Left ventricle myocardium inferior (tissue), 1 donor: ENCODE results near the gene NOL9. TPM values are rescaled to one million over a fixed set of nuclear protein-coding genes. Genes with fewer than 3 reads are reported as not detected.

Experiments
- DNase-seq: peaks from one replicate; pipeline ENCODE4 v3.0.0-alpha.2; 2020
- H3K27ac ChIP-seq: fragments of 200-600 bp; replicated peaks from 2 replicates; pipeline ENCODE4 v1.8.0; 2021
- H3K27me3 ChIP-seq: fragments of 200-600 bp; 2 replicates; pipeline ENCODE4 v1.8.0; 2021; ENCODE audit warnings: low read depth
- H3K36me3 ChIP-seq: fragments of 200-600 bp; 2 replicates; pipeline ENCODE4 v1.8.0; 2021
- H3K4me1 ChIP-seq: fragments of 200-600 bp; 2 replicates; pipeline ENCODE4 v1.8.0; 2021
- H3K4me3 ChIP-seq: fragments of 200-600 bp; 2 replicates; pipeline ENCODE4 v1.8.0; 2021; ENCODE audit warnings: mild to moderate bottlenecking, moderate library complexity
- H3K9me3 ChIP-seq: fragments of 200-600 bp; replicated peaks from 2 replicates; pipeline ENCODE4 v1.8.0; 2021
- intact Hi-C: fragments of 100-400 bp; cut with micrococcal nuclease; formaldehyde crosslinking; loops from one replicate; pipeline ENCODE4 v1.11.0; 2022
- total RNA-seq: library from RNA; stranded (reverse); fragmentation: NEBNext Ultra II Directional; extraction: Animal tissue kit (Norgen Biotek cat#: 25700); gene quantifications from one replicate; pipeline ENCODE4 v1.2.1, GENCODE V29; 2021
- TF ChIP-seq, protein P1 (sequence below): fragments of 200-600 bp; IDR thresholded peaks from 2 replicates; pipeline ENCODE4 v1.8.0; 2021; ENCODE audit warnings: antibody characterized with exemption, mild to moderate bottlenecking, borderline replicate concordance
- donor health status: DM: no; HTN: yes; CAD: no; lungs with severe emphysema.

NOL9 gene
- total RNA-seq, 1 donor from 2014 or later, result 13.4 TPM

DNA sequence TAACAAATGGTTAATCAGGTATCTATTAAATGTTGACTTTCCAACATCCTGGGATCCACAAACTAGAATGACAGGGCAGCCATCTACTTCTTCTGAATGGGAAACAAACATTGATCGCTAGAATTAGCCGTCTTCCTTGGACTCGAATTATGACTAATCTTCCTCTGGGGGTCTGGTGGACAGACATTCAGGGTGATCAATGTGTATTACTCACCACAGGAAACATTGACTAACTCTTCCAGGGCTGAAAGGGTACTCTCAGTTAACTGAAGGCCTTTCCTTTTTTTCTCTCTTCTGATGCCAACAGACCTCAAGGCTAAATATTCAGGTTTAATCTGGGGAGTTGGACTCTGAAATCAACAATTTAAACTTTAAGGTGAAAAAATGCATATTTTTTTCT, 9.5 kb downstream of the NOL9 start:
- TF ChIP-seq, protein P1, sequence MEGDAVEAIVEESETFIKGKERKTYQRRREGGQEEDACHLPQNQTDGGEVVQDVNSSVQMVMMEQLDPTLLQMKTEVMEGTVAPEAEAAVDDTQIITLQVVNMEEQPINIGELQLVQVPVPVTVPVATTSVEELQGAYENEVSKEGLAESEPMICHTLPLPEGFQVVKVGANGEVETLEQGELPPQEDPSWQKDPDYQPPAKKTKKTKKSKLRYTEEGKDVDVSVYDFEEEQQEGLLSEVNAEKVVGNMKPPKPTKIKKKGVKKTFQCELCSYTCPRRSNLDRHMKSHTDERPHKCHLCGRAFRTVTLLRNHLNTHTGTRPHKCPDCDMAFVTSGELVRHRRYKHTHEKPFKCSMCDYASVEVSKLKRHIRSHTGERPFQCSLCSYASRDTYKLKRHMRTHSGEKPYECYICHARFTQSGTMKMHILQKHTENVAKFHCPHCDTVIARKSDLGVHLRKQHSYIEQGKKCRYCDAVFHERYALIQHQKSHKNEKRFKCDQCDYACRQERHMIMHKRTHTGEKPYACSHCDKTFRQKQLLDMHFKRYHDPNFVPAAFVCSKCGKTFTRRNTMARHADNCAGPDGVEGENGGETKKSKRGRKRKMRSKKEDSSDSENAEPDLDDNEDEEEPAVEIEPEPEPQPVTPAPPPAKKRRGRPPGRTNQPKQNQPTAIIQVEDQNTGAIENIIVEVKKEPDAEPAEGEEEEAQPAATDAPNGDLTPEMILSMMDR, result no peak
- Histone ChIP-seq H3K4me1 (peaks cover 26% of the 10 kb centered on the region), H3K27me3 (no peaks in the 10 kb centered on the region), H3K27ac (peak overlapping the region; percentile 1), H3K36me3 (peaks cover 93% of the 10 kb centered on the region), H3K9me3 (no peaks in the 10 kb centered on the region), H3K4me3 (no peak overlapping the region)
- intact Hi-C loops, result no loop called here
- no peak for DNase-seq

DNA sequence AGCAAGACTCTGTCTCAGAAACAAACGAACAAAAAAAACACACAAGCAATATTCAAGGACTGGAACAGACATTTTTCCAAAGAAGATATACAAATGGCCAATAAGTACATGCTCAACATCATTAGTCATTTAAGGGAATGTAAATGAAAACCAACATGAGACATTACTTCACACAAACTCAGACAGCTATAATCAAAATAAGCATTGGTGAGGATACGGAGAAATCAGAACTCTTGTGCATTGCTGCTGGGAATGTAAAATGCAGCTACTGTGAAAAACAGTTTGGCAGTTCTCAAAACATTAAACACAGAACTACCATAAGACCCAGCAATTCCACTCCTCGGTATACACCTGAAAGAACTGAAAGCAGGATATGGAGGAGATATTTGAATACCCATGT, 15.4 kb downstream of the NOL9 start:
- intact Hi-C loops, result no loop called here
- TF ChIP-seq, protein P1, result no peak
- no peaks in the 10 kb centered on the region for H3K27me3 ChIP-seq

DNA sequence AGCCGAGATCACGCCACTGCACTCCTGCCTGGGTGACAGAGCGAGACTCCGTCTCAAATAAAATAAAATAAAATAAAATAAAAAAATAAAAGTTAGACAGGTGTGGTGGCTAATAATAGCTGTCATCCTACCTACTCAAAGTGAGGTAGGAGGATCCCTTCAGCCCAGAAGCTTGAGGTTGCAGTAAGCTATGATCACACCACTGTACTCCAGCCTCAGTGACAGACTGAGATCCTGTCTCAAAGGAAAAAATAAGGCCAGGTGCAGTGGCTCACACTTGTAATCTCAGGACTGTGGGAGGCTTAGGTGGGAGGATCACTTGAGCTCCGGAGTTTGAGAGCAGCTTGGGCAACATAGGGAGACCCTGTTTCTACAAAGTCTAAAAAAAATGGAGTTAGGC, 18.0 kb downstream of the NOL9 start:
- Histone ChIP-seq H3K36me3 (peaks cover 69% of the 10 kb centered on the region), H3K4me1 (no peaks in the 10 kb centered on the region), H3K27ac (no peak overlapping the region), H3K4me3 (no peak overlapping the region), H3K9me3 (no peaks in the 10 kb centered on the region), H3K27me3 (no peaks in the 10 kb centered on the region)
- intact Hi-C loops, result no loop called here
- no peak for DNase-seq
- TF ChIP-seq, protein P1, result no peak

More for the DNA sequence above, 15.4 kb downstream of the NOL9 start:
- H3K4me1 ChIP-seq, result no peaks in the 10 kb centered on the region
- no peaks in the 10 kb centered on the region for H3K9me3 ChIP-seq
- peaks cover 68% of the 10 kb centered on the region for H3K36me3 ChIP-seq
- DNase-seq, result no peak
- H3K27ac ChIP-seq, result no peak overlapping the region
- no peak overlapping the region for H3K4me3 ChIP-seq

DNA sequence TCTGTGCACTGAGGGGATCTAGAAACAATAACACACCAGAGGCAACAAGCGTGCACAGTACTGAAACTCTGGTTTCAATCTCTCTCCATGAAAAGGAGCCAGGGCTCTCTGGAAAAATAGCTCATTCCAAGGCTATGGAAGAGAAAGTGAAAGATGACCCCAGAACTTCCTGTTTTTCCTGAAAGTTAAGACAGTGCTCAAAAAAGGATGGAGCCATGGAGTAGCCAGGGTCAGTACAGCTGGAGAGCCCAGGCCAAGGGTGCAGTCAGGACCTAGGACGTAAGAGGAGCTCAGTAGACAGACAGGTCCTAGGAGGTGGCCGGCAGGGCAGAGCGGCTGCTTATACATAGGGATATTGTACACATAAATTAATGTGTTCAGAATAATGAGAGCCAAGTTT, 19.1 kb downstream of the NOL9 start:
- no peaks in the 10 kb centered on the region for H3K27me3 ChIP-seq
- H3K9me3 ChIP-seq, result no peaks in the 10 kb centered on the region
- no peak for DNase-seq
- no peak overlapping the region for H3K27ac ChIP-seq
- no peak overlapping the region for H3K4me3 ChIP-seq
- H3K36me3 ChIP-seq, result peaks cover 69% of the 10 kb centered on the region
- no peaks in the 10 kb centered on the region for H3K4me1 ChIP-seq
- TF ChIP-seq, protein P1, result no peak
- intact Hi-C loops, result no loop called here

DNA sequence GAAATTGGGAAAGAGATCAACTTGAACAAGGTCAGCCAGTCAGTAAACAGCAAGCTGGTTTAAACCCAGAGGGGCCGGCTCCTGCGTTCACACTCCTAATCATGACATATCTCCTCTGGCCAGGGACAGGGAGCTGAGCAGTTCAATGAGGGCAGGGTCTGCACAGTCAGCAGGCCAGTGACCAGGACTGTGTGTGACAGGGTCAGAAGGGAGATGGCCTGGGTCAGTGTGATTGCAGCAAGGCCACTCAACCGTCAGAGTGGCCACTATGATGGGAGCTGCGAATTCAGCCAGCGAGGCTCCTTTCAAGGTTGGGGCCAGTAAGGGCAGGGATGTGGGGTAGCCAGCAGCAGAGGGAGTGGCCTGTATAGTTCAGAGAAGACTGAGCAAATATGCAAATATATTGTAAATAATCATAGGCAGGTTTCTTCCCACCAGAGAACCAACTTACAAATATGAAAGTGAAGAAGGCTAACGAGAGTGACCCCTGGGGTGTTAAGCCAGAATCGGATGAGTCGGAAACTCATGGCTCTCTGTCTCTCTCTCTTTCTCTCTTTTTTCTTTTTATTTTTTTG, 20.0 kb downstream of the NOL9 start:
- TF ChIP-seq, protein P1, result no peak
- H3K9me3 ChIP-seq, result no peaks in the 10 kb centered on the region
- no peak overlapping the region for H3K27ac ChIP-seq
- DNase-seq, result no peak
- no peaks in the 10 kb centered on the region for H3K4me1 ChIP-seq
- no peak overlapping the region for H3K4me3 ChIP-seq
- H3K27me3 ChIP-seq, result no peaks in the 10 kb centered on the region
- H3K36me3 ChIP-seq, result peaks cover 77% of the 10 kb centered on the region
- intact Hi-C loops, result no loop called here
